Suprapubic skin (tissue), 4 donors: ENCODE measurements around the gene KRTDAP.

Experiments
- EP300 ChIP-seq: sonication (generic); formaldehyde crosslinking; IDR thresholded peaks from one replicate; pipeline ENCODE4 v1.6.1; 2017; ENCODE audit warnings: antibody characterized with exemption
- POLR2A ChIP-seq, 2 donors: fragments of 450-650 bp; IDR thresholded peaks; one replicate each; pipeline ENCODE4 v1.6.1; 2017; ENCODE audit warnings: antibody characterized with exemption in 2 of 2, mild to moderate bottlenecking in 2 of 2, moderate library complexity in 2 of 2
- POLR2AphosphoS5 ChIP-seq, 3 donors: sonication (generic); formaldehyde crosslinking; IDR thresholded peaks; one replicate each; pipeline ENCODE4 v1.6.1; 2017; ENCODE audit warnings: antibody characterized with exemption in 3 of 3
- TF ChIP-seq, protein P1 (sequence below), 2 donors: fragments of 200-600 bp in 1 of 2; fragments of 450-650 bp in 1 of 2; sonication (generic) in 1 of 2; IDR thresholded peaks; one replicate each; pipeline ENCODE4 v1.5.1; 2016 to 2019; ENCODE audit warnings: antibody characterized with exemption in 2 of 2, mild to moderate bottlenecking in 1 of 2, moderate library complexity in 1 of 2

DNA sequence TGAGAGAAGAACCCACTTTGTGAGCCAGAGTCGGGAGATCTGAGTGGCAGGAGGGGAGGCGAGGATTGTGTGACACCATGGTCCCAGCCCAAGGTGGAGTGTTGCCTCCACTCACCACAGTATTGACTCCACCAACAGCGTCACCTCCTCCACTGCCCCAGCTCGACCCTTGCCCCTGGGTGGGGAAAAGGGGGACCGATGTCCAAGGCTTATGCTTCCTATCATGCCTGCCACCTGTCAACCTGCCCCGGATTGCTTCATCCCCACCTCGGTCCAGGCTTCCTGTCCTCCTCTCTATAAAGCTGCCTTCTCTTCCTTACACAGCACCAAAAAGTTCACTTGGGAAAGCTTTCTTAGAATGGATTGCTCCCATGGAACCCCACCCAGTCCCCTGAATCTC is 15.7 kb upstream of the KRTDAP start:
- TF ChIP-seq POLR2AphosphoS5 (IDR thresholded peaks at IDR 0.05) = no peak
- TF ChIP-seq, protein P1, sequence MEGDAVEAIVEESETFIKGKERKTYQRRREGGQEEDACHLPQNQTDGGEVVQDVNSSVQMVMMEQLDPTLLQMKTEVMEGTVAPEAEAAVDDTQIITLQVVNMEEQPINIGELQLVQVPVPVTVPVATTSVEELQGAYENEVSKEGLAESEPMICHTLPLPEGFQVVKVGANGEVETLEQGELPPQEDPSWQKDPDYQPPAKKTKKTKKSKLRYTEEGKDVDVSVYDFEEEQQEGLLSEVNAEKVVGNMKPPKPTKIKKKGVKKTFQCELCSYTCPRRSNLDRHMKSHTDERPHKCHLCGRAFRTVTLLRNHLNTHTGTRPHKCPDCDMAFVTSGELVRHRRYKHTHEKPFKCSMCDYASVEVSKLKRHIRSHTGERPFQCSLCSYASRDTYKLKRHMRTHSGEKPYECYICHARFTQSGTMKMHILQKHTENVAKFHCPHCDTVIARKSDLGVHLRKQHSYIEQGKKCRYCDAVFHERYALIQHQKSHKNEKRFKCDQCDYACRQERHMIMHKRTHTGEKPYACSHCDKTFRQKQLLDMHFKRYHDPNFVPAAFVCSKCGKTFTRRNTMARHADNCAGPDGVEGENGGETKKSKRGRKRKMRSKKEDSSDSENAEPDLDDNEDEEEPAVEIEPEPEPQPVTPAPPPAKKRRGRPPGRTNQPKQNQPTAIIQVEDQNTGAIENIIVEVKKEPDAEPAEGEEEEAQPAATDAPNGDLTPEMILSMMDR (IDR thresholded peaks at IDR 0.05) = no peak
- no peak for TF ChIP-seq POLR2A (IDR thresholded peaks at IDR 0.05)
- no peak for TF ChIP-seq EP300
